GF-D8 (cell line): ENCODE data around the gene EVI5.

Experiments
- DNase-seq: peaks from one replicate; lab custom pipeline; 2025; lab: John Stamatoyannopoulos, UW

EVI5 gene

GRCh38 chr1:92483610-92484471 is 301.1 kb downstream of the EVI5 start:
- peak; percentile 87 for DNase-seq

- DNase-seq: no peak
Measured at GRCh38 chr1:92482665-92483609, 302.0 kb downstream of the EVI5 start.

- no peak for DNase-seq
Measured at GRCh38 chr1:92481971-92482664, 302.8 kb downstream of the EVI5 start.

- DNase-seq: no peak
Measured at GRCh38 chr1:92481599-92481925, 303.3 kb downstream of the EVI5 start.

GRCh38 chr1:92480813-92481598 is 303.9 kb downstream of the EVI5 start:
- DNase-seq: no peak

- no peak for DNase-seq
Measured at GRCh38 chr1:92480200-92480812, 304.6 kb downstream of the EVI5 start.

- no peak for DNase-seq
Measured at GRCh38 chr1:92479587-92479986, 305.3 kb downstream of the EVI5 start.

GRCh38 chr1:92478393-92478792 is 306.5 kb downstream of the EVI5 start:
- DNase-seq: no peak

- peak; percentile 95 for DNase-seq
Measured at GRCh38 chr1:92476071-92476631, 308.8 kb downstream of the EVI5 start.

GRCh38 chr1:92475029-92475428 is 309.9 kb downstream of the EVI5 start:
- no peak for DNase-seq

GRCh38 chr1:92473781-92474495 is 311.0 kb downstream of the EVI5 start:
- no peak for DNase-seq

- no peak for DNase-seq
Measured at GRCh38 chr1:92470216-92470615, 314.7 kb downstream of the EVI5 start.

GRCh38 chr1:92466683-92467352 is 318.1 kb downstream of the EVI5 start:
- DNase-seq: no peak

GRCh38 chr1:92465256-92465647 is 319.7 kb downstream of the EVI5 start:
- DNase-seq: no peak

GRCh38 chr1:92464588-92465255 is 320.2 kb downstream of the EVI5 start:
- DNase-seq: no peak

GRCh38 chr1:92461364-92462097 is 323.4 kb downstream of the EVI5 start:
- peak; percentile 82 for DNase-seq

- peak; percentile 100 for DNase-seq
Measured at GRCh38 chr1:92459871-92460320, 325.0 kb downstream of the EVI5 start.
